ENCODE measurements around the gene KRT72.

GRCh38 chr12:52606581-52607218, 5.4 kb upstream of the KRT72 start:
- no peak for TF ChIP-seq CTCF (IDR thresholded peaks at IDR 0.05)
- no peak for TF ChIP-seq POLR2A (IDR thresholded peaks at IDR 0.05; ENCODE audit: low read depth)

All from esophagus muscularis mucosa (tissue), 3 donors.